Suppressor macrophage treated with lipopolysaccharide for 4 hours (primary cell): ENCODE data around the gene PCK1.
A peak's percentile ranks its signal among the peaks of the same experiment; 100 is the strongest.

Experiments
- DNase-seq: peaks from one replicate; pipeline ENCODE4 v3.0.0-alpha.2; 2020

The PCK1 gene

GRCh38 chr20:57589728-57590484, 29.0 kb downstream of the PCK1 start:
- no peak for DNase-seq

GRCh38 chr20:57590485-57591288, 29.8 kb downstream of the PCK1 start:
- no peak for DNase-seq

- DNase-seq: no peak
Measured at GRCh38 chr20:57591289-57592229, 30.6 kb downstream of the PCK1 start.

- DNase-seq: no peak
Measured at GRCh38 chr20:57592263-57593092, 31.6 kb downstream of the PCK1 start.

DNA sequence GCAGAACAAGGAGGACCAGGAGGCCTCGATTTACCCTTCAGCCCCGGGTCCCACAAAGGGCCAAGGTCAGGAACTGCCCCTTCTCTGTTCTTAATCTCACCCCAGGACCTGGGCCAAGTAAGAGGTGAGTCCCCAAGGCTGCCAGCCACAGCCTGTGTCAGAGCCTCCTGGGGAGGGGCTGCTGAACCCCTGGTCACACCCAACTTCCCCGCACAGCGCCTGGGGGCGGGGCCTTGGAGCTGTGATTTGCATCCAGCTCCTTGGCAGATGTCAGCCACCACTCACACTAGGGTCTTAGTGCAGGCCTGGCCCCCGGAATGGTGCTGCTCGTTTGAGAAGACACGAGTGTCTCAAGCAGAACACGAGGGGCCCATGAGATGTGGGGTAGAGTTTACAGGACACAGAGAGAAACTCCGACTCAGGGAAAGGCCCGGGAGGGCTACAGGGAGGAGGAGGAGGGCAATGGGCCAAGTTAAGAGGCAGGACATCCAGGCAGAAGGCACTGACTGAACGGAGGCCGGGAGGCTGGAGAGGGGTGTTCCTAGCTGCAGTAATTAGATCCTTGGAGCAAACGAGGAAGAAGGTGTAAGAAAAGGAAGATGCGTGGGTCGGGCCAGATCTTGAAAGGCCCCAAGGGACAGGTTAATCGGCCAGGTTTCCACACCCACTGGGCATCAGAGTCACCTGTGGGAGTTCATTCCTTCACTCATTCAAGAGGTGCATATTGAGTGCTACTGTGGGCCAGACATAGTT, 32.4 kb downstream of the PCK1 start:
- DNase-seq: no peak

DNA sequence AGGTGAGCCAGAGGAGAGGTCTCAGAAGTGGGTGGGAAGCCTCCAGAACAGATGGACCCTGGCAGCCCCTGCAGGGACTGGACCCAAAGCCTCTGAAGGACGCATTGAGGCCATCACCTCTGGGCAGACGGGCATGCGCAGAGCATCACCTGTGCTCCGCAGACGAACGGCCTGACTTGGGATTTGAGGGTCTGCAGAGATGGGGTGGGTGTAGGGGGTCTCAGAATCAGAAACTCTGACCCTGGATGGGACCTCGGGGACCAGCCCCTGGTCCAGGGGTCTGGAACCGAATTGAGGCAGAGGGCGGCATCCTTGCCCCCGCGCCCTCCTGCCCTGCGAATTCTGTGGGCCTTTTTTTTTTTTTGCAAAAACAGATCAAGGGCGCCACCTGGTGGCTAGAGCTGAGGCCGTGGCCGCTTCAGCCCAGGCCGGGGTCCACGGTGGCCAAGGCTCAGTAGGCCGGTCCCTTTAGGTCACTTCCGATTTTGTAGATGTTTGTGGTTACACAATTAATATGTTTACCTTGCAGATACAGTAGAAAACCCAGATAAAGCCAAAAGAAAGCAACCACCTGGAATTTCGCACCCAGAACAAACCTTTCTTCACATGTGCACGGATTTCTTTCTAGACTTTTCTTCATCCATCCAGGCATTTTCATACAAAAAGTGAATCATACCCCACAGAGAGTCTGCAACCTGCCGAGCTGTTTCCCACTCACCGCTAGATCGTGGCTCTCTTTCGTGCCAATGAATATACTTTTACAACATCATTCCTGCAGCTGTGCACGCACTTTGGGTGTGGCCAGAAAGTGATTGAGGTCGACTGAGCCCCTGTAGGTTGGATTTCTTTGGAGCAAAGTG, 33.4 kb downstream of the PCK1 start:
- peak; percentile 60 for DNase-seq

GRCh38 chr20:57595041-57596030, 34.4 kb downstream of the PCK1 start:
- DNase-seq: no peak

GRCh38 chr20:57596358-57596757, 35.4 kb downstream of the PCK1 start:
- DNase-seq: no peak

DNA sequence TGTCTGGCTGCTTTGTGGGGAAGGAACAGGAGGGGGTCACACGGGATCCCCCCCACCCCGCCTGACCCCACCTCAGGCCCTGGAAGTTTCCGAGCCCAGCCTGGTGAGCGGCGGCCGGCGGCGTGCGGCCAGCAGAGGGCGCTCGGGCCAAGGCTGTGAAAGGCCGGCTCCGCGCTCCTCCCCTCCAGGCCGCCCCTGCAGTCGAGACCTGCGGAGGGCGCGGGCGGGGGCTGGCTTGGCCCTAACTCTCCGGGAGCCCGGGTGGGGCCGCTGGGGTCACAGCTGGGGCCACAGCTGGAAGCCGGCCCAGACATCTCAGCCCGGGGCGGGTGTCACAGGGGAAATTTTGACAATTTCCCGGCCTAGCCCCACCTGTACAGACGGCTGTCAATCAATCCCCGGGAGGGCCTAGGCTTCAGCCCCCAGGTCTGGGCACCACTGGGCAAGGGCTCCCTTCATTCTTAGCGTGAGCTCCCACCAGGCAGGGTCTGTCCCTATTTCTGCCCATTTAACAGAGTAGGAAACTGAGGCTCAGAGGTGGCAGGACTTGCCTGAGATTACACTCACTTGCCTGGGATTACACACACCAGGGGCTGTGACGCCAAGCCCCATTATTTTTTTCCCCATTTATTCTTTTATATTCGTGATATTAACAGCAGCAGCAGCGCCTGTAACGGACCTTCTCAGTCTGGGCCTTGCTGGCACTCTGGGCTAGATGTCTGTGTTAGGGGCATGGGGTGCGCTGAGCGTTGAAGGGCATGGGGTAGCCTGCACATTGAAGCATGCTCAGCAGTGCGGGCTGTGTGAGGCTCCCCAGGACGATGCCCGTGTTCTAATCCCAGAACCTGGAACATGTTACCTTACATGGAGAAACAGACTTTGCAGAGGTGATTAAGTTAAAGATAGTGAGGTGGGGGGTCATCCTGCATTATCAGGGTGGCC, 36.4 kb downstream of the PCK1 start:
- DNase-seq: peak; percentile 72

- DNase-seq: no peak
Measured at GRCh38 chr20:57598060-57598459, 37.1 kb downstream of the PCK1 start.

DNA sequence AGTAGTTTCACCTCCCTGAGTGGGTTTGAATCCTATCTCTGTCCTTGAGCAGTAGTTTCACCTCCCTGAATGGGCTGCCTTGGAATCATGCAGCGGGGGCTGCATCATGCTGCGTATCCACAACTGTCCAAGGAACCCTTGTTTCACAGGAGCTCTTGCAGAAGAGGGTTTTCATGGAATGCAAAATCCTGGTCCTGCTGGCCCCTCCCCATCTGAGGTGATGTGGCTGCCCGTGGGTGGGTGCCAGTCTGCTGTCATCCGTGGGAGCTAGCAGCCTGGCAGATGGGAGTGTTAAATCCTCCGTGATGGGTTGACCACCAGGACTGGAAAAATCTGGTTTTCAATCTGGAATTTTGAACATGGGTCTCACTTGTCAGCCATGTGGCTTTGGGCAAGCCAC, 37.6 kb downstream of the PCK1 start:
- DNase-seq: no peak

DNA sequence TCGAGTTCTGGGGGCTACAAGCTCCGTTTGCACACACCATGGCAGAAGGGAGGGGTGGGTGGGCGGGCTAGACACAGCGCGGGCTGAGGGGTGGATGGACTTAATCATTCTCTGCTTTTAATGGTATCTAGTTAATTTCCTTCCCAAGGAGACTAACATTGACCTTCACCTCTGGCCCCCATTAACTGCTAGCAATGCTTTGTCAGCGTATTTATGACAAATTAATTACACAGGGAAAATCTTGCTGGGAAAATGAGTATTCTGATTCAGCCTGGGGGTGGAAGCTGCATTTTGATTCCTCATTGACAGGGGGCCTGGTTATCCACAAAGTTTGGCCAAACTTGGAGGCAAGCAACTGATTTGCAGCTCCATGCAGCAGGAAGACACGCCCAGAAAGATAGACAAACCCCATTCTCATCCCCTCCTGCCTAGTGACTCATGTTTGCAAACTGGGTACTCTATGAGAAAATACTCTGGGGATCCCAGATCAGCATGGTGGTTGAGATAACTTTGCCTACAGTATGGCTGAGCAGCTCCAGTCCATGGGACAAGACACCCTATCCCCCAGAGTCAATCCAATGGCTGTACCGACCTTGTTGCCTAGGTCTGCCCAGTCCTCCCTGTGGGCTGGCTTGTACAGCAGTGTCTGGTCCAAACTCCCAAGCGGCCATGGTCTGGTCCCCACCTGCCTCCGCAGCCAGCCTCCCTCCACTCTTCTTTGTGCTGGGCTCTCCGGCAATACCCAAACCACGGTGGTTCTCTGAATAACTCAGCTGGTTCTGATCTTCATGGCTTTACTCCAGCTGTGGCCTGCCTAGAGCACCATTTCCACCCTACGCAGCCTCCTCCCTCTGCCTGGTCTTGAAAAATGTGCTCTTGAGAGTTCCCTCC, 39.7 kb downstream of the PCK1 start:
- DNase-seq: no peak

DNA sequence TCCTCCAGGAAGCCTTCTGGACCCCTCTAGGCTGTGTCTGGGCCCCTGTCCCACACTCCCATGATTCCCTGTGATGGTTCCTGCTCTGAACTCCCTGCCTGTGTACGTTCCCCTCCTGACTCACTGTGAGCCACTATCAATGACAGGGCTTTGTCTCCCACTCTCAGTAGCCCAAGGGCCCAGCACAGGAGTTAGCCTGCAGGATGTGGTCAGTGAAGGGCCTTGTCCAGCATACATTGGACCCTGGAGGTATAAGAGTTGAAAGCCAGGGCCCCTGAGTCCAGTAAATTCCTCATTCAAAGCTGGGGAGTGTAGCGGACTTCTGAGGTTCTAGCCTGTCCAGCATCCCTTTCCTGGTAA, 40.3 kb downstream of the PCK1 start:
- DNase-seq: no peak

- no peak for DNase-seq
Measured at GRCh38 chr20:57601737-57602136, 40.8 kb downstream of the PCK1 start.

DNA sequence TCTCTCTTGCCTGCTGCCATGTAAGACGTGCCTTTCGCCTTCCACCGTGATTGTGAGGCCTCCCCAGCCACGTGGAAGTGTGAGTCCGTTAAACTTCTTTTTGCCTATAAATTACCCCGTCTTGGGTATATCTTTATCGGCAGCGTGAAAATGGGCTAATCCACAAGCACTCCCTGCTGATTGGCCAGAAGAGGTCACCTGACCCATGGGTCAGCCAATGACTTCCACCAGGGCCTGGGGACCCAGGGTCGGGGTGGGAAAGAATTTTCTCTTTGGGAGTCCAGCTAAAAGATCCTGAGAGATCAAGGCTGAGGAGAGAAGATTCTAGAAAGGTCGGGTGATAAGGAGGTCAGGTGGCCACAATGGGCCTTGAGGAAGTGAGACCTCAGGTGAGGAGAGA, 42.2 kb downstream of the PCK1 start:
- DNase-seq: no peak

DNA sequence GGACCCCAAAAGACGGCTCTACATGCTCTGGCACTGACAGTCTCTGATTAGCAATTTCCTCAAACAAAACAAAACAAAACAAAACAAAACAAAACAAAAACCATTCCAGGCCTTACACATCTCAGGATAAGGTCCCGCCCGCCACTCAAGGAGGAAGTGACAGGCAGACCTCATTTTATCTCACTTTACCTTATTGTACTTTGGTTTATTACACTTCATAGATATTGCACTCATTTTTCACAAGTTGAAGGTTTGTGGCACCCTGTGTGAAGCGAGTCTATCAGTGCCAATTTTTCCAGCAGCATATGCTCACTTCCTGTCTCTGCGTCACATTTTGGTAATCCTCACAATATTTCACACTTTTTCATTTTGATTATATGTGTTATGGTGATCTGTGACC, 44.1 kb downstream of the PCK1 start:
- no peak for DNase-seq

GRCh38 chr20:57605878-57606277, 45.0 kb downstream of the PCK1 start:
- DNase-seq: no peak
